Stimulated activated memory B cell treated with anti-CD40 and anti-IgM and Interleukin-4, amounts not matched to agents 10 μg/mL and 1 μg/mL and 100 μg/mL, for 72 hours (primary cell): ENCODE results near the gene PCED1A.

Experiments
- ATAC-seq: fragments of 150-1000 bp; cut with Tn5 transposase; 2 replicates; pipeline ENCODE4 v1.10.0; 2021
- H3K27ac Mint-ChIP-seq: one replicate; pipeline ENCODE4 v1.8.0; 2022; ENCODE audit warnings: mild to moderate bottlenecking, mixed read lengths
- H3K27me3 Mint-ChIP-seq: one replicate; pipeline ENCODE4 v1.8.0; 2022; ENCODE audit warnings: mixed read lengths
- H3K36me3 Mint-ChIP-seq: one replicate; pipeline ENCODE4 v1.8.0; 2022; ENCODE audit warnings: mixed read lengths
- H3K4me1 Mint-ChIP-seq: one replicate; pipeline ENCODE4 v1.8.0; 2022; ENCODE audit warnings: mixed read lengths
- H3K4me3 Mint-ChIP-seq: one replicate; pipeline ENCODE4 v1.8.0; 2022; ENCODE audit warnings: mild to moderate bottlenecking, moderate library complexity, mixed read lengths
- H3K9me3 Mint-ChIP-seq: one replicate; pipeline ENCODE4 v1.8.0; 2022; ENCODE audit warnings: mixed read lengths

Gene PCED1A

DNA sequence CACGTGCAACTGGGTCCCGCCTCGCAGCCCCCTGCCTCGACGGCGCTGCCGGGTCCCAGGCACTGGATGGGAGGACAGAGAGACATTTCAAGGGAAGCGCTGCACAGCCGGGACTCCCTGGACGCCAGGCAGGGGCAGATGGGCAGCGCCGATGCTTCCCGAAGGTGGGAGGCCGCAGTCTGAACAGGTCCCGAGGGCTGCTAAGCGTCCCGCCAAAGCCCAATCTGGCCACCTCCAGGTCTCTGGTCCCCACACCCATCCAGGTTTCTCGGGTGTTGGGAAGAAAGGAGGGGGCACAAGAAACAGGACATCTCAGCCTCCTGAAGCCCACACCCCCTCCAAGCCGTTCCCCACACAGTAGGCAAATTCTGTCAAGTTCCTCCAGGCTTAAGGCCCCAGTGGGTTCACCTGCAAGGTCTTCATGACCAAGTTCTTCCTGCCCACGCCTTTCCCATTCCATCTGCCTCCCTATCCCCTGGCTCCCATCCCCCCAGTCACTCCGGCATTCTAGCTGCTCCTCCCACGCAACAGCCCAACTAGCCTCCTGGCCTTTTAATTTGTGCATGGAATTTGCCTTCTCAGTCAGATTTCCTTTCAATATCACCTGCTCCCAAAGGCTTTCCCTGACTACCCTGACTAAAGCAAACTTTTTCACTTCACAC is 34.6 kb downstream of the PCED1A start:
- H3K9me3 Mint-ChIP-seq, result no peaks in the 10 kb centered on the region

GRCh38 chr20:2804852-2805688 is 35.4 kb downstream of the PCED1A start:
- H3K36me3 Mint-ChIP-seq, result no peaks in the 10 kb centered on the region
- H3K4me3 Mint-ChIP-seq, result no peak overlapping the region
- H3K27me3 Mint-ChIP-seq, result peaks cover 77% of the 10 kb centered on the region
- H3K4me1 Mint-ChIP-seq, result peaks cover 13% of the 10 kb centered on the region
- H3K9me3 Mint-ChIP-seq, result no peaks in the 10 kb centered on the region
- no peak overlapping the region for H3K27ac Mint-ChIP-seq
- peak; percentile 18 for ATAC-seq

More for the DNA sequence above, 34.6 kb downstream of the PCED1A start:
- peaks cover 7% of the 10 kb centered on the region for H3K4me1 Mint-ChIP-seq
- H3K36me3 Mint-ChIP-seq, result no peaks in the 10 kb centered on the region
- H3K27ac Mint-ChIP-seq, result no peak overlapping the region
- H3K4me3 Mint-ChIP-seq, result no peak overlapping the region
- peak; percentile 18 for ATAC-seq
- peaks cover 71% of the 10 kb centered on the region for H3K27me3 Mint-ChIP-seq

DNA sequence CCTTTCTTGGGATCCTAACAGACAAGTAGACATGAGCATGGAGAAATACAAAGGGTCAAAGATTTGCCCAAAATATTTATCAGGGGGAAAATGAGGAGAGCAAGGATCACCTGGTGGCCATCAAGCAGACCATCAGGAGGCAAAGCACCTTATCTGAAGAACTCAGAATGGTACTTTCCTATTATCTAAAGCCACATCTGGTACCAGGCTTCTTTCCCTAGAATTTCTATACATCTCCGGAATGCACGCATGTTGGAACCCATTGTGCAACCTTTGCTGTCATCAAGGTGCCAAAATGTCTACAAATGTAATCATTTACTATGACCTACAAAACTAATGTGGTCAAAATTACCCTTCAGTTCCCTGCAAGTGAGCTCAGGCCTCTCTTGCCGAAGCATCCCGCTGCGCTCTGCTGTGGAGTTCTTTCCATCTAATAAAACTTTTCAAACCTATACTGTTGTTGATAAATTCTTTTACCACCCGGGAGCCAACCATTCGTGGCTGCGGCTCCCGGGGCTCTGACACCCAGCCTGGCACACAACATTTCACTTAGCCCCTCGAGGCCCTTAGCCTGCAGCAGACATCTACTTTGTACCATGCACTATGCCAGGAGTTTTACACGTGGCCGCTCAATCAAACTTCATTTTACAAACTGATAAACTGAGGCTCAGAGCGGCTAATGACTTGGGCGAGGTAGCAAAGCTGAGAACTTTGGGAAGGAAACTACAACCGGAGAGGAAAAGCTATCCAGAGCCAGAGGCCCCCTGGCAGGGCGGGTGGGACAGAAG is 36.2 kb downstream of the PCED1A start:
- H3K9me3 Mint-ChIP-seq, result no peaks in the 10 kb centered on the region
- H3K27ac Mint-ChIP-seq, result no peak overlapping the region
- H3K27me3 Mint-ChIP-seq, result peaks cover 82% of the 10 kb centered on the region
- H3K4me3 Mint-ChIP-seq, result no peak overlapping the region
- ATAC-seq, result no peak
- H3K4me1 Mint-ChIP-seq, result peaks cover 21% of the 10 kb centered on the region
- no peaks in the 10 kb centered on the region for H3K36me3 Mint-ChIP-seq

DNA sequence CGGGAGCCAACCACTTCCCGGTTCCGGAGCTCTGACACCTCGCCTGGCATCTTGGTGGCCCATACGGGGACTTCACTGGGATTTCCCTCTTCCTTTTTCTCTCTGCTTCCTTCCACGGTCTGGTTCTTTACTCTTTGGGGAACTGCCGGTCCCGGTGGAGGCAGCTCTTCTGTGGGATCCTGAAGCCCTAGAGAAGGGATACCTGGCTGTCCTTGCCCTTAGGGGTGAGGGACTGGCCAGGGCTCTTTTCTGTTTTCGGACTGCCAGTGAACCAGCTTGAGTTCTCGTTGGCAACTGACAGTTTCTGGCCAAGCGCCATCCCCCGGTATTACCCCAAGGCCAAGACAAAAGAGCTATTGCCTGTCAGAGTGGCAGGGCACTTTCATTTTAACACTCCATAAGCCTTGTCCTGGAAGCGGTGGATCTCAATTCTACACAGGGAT is 39.1 kb downstream of the PCED1A start:
- no peaks in the 10 kb centered on the region for H3K9me3 Mint-ChIP-seq
- ATAC-seq, result no peak
- H3K36me3 Mint-ChIP-seq, result no peaks in the 10 kb centered on the region
- H3K4me1 Mint-ChIP-seq, result peaks cover 32% of the 10 kb centered on the region
- H3K27me3 Mint-ChIP-seq, result peaks cover 84% of the 10 kb centered on the region
- H3K27ac Mint-ChIP-seq, result no peak overlapping the region
- peak overlapping the region; percentile 32 for H3K4me3 Mint-ChIP-seq

GRCh38 chr20:2800521-2801285 is 39.8 kb downstream of the PCED1A start, which contains the start of gene CPXM1:
Gene CPXM1 (minus strand): TSS chr20:2800627. CDS start chr20:2800572, 55 bp downstream.
- Mint-ChIP-seq H3K36me3 (no peaks in the 10 kb centered on the region), H3K27me3 (peaks cover 81% of the 10 kb centered on the region), H3K27ac (peak within 1 kb of the TSS; percentile 31), H3K4me3 (peak within 1 kb of the TSS; percentile 69), H3K9me3 (no peaks in the 10 kb centered on the region), H3K4me1 (peaks cover 32% of the 10 kb centered on the region)
- ATAC-seq, result peak; percentile 24

DNA sequence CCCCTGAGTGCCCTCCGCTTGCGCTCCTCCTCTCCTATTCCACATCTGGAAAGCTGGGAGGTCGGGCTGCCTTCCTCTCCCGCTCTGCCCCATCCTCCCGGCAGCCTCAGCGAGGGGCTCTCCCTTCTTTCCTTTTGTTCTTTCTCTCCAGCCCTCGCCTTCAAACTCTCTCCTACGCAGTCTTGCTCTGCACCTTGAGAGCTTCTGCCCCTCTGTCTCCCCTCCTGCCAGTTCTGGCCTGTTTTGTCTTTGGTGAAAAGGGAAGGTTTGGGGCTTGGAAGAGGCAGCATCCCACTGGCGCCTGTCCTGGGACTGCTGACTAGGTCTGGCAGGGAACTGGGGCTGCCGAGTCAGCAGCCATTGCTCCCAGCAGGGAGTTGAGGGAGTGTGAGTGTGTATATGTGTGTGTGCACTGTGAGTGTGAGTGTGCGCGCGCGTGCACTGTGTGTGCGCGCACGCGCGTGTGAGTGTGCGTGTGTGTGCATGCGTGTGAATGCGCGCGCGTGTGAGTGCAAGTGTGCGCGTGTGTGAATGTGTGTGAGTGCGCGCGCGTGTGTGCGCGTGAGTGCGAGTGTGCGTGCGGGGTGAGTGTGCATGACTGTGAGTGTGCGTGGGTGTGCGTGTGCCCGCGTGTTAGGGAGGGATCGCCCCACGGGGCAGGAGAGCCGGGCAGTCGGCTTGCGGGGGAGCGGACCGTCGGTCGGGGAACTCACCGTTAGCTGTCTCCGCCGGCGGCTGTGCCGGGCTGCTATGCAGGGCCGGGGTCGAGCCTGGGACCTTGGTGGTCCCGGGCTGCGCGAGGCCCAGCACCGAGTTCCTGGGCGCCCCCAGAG is 40.6 kb downstream of the PCED1A start:
- Mint-ChIP-seq H3K4me1 (peaks cover 32% of the 10 kb centered on the region), H3K27ac (peak overlapping the region; percentile 31), H3K4me3 (peak overlapping the region; percentile 69), H3K9me3 (no peaks in the 10 kb centered on the region), H3K27me3 (peaks cover 75% of the 10 kb centered on the region), H3K36me3 (no peaks in the 10 kb centered on the region)
- no peak for ATAC-seq

- peaks cover 70% of the 10 kb centered on the region for H3K27me3 Mint-ChIP-seq
- H3K36me3 Mint-ChIP-seq, result no peaks in the 10 kb centered on the region
- no peak for ATAC-seq
- H3K27ac Mint-ChIP-seq, result peak overlapping the region; percentile 31
- peak overlapping the region; percentile 69 for H3K4me3 Mint-ChIP-seq
- H3K9me3 Mint-ChIP-seq, result no peaks in the 10 kb centered on the region
- peaks cover 32% of the 10 kb centered on the region for H3K4me1 Mint-ChIP-seq
Observed at GRCh38 chr20:2799271-2799670, 41.2 kb downstream of the PCED1A start.

DNA sequence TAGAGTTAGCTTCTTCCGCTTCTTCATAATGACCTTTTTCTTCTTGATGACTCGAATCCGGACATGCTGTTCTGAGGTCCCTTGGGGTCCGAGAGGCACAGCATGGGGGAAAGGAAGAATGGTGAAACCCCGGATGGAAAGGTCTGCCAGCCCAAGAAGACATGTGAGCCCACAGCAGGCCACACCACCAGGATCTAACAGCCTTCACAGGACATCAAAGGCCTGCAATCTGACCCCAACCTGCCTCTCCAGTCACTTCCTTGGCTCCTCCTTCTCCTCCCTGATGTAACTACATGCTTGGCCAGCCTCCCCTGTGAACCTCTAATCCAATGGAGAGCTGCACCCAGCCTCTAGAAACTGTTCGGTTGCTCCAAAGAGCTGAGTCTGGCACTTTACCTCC is 41.6 kb downstream of the PCED1A start:
- Mint-ChIP-seq H3K36me3 (no peaks in the 10 kb centered on the region), H3K9me3 (no peaks in the 10 kb centered on the region), H3K27ac (no peak overlapping the region), H3K4me3 (no peak overlapping the region), H3K4me1 (peaks cover 32% of the 10 kb centered on the region), H3K27me3 (peaks cover 69% of the 10 kb centered on the region)
- ATAC-seq, result peak; percentile 31

DNA sequence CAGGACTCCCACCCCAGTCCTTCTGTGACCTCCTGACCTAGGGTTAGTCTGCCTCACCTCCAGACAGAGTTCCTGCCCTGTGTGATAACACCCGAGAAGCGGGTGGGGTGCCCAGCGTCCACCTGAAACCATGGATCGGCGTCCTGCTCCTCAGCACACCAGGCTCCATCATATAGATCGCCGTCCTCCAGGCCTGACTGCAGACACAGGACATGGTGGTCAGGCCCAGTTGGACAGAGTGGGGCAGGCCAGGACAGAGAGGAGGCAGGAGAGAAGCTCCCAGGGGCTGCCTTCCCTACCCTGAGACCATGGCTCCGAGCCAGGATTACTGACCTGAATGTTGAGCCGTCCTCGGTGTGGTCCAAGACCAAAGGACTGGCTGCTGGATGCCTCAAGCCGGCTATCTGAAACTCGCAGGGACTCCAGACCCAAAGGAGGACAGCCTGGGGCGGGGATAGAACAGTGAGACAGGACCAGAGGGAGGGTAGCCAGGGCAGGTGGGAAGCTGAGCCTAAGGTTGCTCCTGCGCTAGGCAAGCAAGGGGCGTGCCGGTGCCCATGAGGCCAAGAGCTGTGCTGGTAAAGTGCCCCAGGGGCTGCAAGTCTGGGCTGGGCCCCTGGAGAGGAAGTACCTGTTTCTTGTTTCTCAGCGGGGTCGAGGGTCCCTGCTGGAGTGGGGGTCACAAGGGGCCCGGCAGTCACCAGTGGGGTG is 42.2 kb downstream of the PCED1A start:
- H3K4me1 Mint-ChIP-seq, result peaks cover 32% of the 10 kb centered on the region
- H3K27ac Mint-ChIP-seq, result no peak overlapping the region
- no peak overlapping the region for H3K4me3 Mint-ChIP-seq
- H3K9me3 Mint-ChIP-seq, result no peaks in the 10 kb centered on the region
- no peaks in the 10 kb centered on the region for H3K36me3 Mint-ChIP-seq
- peaks cover 74% of the 10 kb centered on the region for H3K27me3 Mint-ChIP-seq
- no peak for ATAC-seq

GRCh38 chr20:2797136-2797983 is 43.1 kb downstream of the PCED1A start:
- Mint-ChIP-seq H3K36me3 (no peaks in the 10 kb centered on the region), H3K9me3 (no peaks in the 10 kb centered on the region), H3K27me3 (peaks cover 77% of the 10 kb centered on the region), H3K4me3 (no peak overlapping the region), H3K27ac (no peak overlapping the region), H3K4me1 (peaks cover 32% of the 10 kb centered on the region)
- ATAC-seq, result no peak

- Mint-ChIP-seq H3K36me3 (no peaks in the 10 kb centered on the region), H3K4me1 (peaks cover 28% of the 10 kb centered on the region), H3K9me3 (no peaks in the 10 kb centered on the region), H3K27me3 (peaks cover 81% of the 10 kb centered on the region), H3K27ac (no peak overlapping the region), H3K4me3 (no peak overlapping the region)
- no peak for ATAC-seq
Observed at GRCh38 chr20:2796011-2796660, 44.3 kb downstream of the PCED1A start.

DNA sequence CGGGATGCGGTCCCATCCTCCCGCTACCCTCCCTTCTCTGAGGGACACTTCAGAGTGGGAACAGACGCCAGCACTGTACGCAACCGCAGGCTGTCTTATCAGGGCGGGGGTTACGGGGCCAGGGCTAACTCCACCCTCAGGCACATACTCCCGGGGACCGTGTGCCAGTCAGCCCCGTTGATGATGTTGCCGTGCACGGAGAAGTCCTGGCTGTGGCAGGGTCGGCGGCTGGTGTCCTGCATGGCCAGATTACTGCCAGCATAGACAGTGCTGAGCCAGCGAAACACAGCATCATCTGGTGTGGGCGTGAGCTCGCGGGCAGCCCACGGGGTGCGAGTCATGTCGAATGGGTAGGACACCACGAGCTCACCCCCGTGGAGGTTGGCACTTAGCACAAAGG is 45.0 kb downstream of the PCED1A start:
- H3K9me3 Mint-ChIP-seq, result no peaks in the 10 kb centered on the region
- no peak for ATAC-seq
- H3K36me3 Mint-ChIP-seq, result no peaks in the 10 kb centered on the region
- no peak overlapping the region for H3K4me3 Mint-ChIP-seq
- H3K4me1 Mint-ChIP-seq, result peaks cover 21% of the 10 kb centered on the region
- H3K27me3 Mint-ChIP-seq, result peaks cover 80% of the 10 kb centered on the region
- no peak overlapping the region for H3K27ac Mint-ChIP-seq
